GM12878 (cell line): ENCODE measurements around the gene ADARB1. TPM values are rescaled to one million over a fixed set of nuclear protein-coding genes. Genes with fewer than 3 reads are reported as not detected.

ENCODE experiments used
- ATAC-seq: fragments of 200-7000 bp; cut with Tn5 transposase; 3 replicates; pipeline ENCODE4 v1.9.1; 2020; ENCODE audit warnings: mild to moderate bottlenecking, moderate library complexity
- BruUV-seq: library from RNA; stranded (reverse); fragments of 400-500 nt; replicated peaks from 2 replicates; lab custom pipeline; 2021; lab: Mats Ljungman, UMichigan
- CTCF ChIA-PET: fragments of 300-600 bp; sonication (Branson Sonifier 250); formaldehyde crosslinking; extraction: SDS; loops from one replicate; lab custom pipeline; 2021; ENCODE audit warnings: inconsistent platforms; lab: Yijun Ruan, JAX
- POLR2A ChIA-PET: fragments of 350-600 bp; formaldehyde crosslinking; extraction: SDS; loops from one replicate; lab custom pipeline; 2021; ENCODE audit warnings: inconsistent platforms; lab: Charles Lee
- RAD21 ChIA-PET: fragments of 300-600 bp; sonication (Branson Sonifier 250); formaldehyde crosslinking; loops from one replicate; lab custom pipeline; 2023; ENCODE audit warnings: antibody characterized with exemption; ENCODE audit not compliant: unreplicated experiment; lab: Charles Lee
- SMC1A ChIA-PET: fragments of 300-600 bp; sonication (Branson Sonifier 250); formaldehyde crosslinking; loops from one replicate; lab custom pipeline; 2023; ENCODE audit not compliant: unreplicated experiment, uncharacterized antibody; lab: Charles Lee
- DNase-seq: peaks from one replicate; pipeline ENCODE4 v3.0.0-alpha.2; 2011; ENCODE audit warnings: low read depth, low spot score
- FAIRE-seq: peaks from 3 replicates; lab custom pipeline; 2011; peaks lifted over from hg19 to GRCh38; lab: Jason Lieb, UNC
- H2AFZ ChIP-seq: 2 replicates; pipeline ENCODE4 v1.6.0; 2011; ENCODE audit warnings: low read depth, low read length, control low read depth; ENCODE audit not compliant: control insufficient read depth
- H3K27ac ChIP-seq: 2 replicates; pipeline ENCODE4 v1.5.1; 2011; ENCODE audit warnings: control low read depth; ENCODE audit not compliant: control insufficient read depth, insufficient read depth
- H3K27me3 ChIP-seq, 2 experiments: replicated peaks in 1 of 2; 2 replicates each; pipeline versions ENCODE4 v1.6.0 to v1.6.1; 2011; ENCODE audit warnings: low read length in 1 of 2; ENCODE audit not compliant: control insufficient read depth in 2 of 2, insufficient read depth in 2 of 2
- H3K36me3 ChIP-seq, 2 experiments: 2 replicates each; pipeline ENCODE4 v1.5.1; 2011; ENCODE audit warnings: low read length in 1 of 2; ENCODE audit not compliant: control insufficient read depth in 2 of 2, insufficient read depth in 2 of 2
- H3K4me1 ChIP-seq: 2 replicates; pipeline ENCODE4 v1.6.1; 2011; ENCODE audit warnings: mild to moderate bottlenecking, low read length, moderate library complexity, mixed read lengths; ENCODE audit not compliant: control insufficient read depth, insufficient read depth
- H3K4me2 ChIP-seq: 2 replicates; pipeline ENCODE4 v1.6.0; 2011; ENCODE audit warnings: control low read depth; ENCODE audit not compliant: control insufficient read depth, insufficient read depth
- H3K4me3 ChIP-seq: fragments of 200-600 bp; sonication (generic); 2 replicates; pipeline ENCODE4 v1.5.1; 2016
- H3K79me2 ChIP-seq: 2 replicates; pipeline ENCODE4 v1.6.0; 2011; ENCODE audit warnings: low read length; ENCODE audit not compliant: control insufficient read depth, insufficient read depth
- H3K9ac ChIP-seq: 2 replicates; pipeline ENCODE4 v1.8.0; 2011; ENCODE audit warnings: low read length, control low read depth, mixed read lengths; ENCODE audit not compliant: control insufficient read depth, insufficient read depth
- H3K9me3 ChIP-seq: replicated peaks from 3 replicates; pipeline ENCODE4 v1.5.1; 2011; ENCODE audit warnings: mild to moderate bottlenecking, low read length; ENCODE audit not compliant: control insufficient read depth, insufficient read depth
- H4K20me1 ChIP-seq: 2 replicates; pipeline ENCODE4 v1.6.0; 2011; ENCODE audit not compliant: control insufficient read depth, insufficient read depth
- CBX3 ChIP-seq: fragments of 200-600 bp; sonication (generic); IDR thresholded peaks from 2 replicates; pipeline ENCODE4 v1.6.1; 2016; ENCODE audit warnings: low read depth, borderline replicate concordance
- IRF4 ChIP-seq: IDR thresholded peaks from 2 replicates; pipeline ENCODE4 v1.6.1; 2011; ENCODE audit warnings: low read depth, low read length
- LARP7 ChIP-seq: fragments of 450-650 bp; IDR thresholded peaks from 2 replicates; pipeline ENCODE4 v1.6.1; 2017; ENCODE audit warnings: mild to moderate bottlenecking
- MTA2 ChIP-seq: fragments of 450-650 bp; IDR thresholded peaks from 2 replicates; pipeline ENCODE4 v1.6.1; 2016; ENCODE audit warnings: low read depth, mild to moderate bottlenecking, moderate library complexity
- NR2C2 ChIP-seq: IDR thresholded peaks from 2 replicates; pipeline ENCODE4 v1.6.1; 2011; ENCODE audit warnings: borderline replicate concordance, low read depth; ENCODE audit not compliant: control insufficient read depth, insufficient read length
- PRDM15 ChIP-seq: fragments of 450-650 bp; formaldehyde crosslinking; IDR thresholded peaks from 2 replicates; pipeline ENCODE4 v1.4.0; 2020; ENCODE audit warnings: mild to moderate bottlenecking, moderate library complexity
- TCF12 ChIP-seq: IDR thresholded peaks from 2 replicates; pipeline ENCODE4 v1.6.1; 2011; ENCODE audit warnings: low read depth, mild to moderate bottlenecking, low read length
- WGBS: methylation state at CpG from one replicate; pipeline ENCODE4 v1.1.6; 2016; ENCODE audit warnings: low lambda C conversion rate; ENCODE audit not compliant: insufficient replicate concordance, insufficient coverage; ENCODE audit errors: missing lambda C conversion rate; 5-methylcytosine and 5-hydroxymethylcytosine counted together
- in situ Hi-C: fragments of 300-500 bp; cut with MboI; formaldehyde crosslinking; loops from 9 replicates; pipeline ENCODE4 v1.14.3; 2018; ENCODE audit warnings: mixed read lengths
- intact Hi-C: fragments of 100-400 bp; cut with micrococcal nuclease; formaldehyde crosslinking; loops from one replicate; pipeline ENCODE4 v1.14.2; 2022; ENCODE audit not compliant: unreplicated experiment
- polyA plus RNA-seq, 11 experiments: library from polyadenylated mRNA; depleted of rRNA in 4 of 11; unstranded in 6 of 11; stranded (reverse) in 5 of 11; fragments of >200 nt; fragmentation: Nextera tagmentation in 4 of 11; fragmentation: Illumina TruSeq in 1 of 11; extraction: Ambion mirVana in 4 of 11; extraction: Trizol in 1 of 11; gene quantifications; 1 replicate in 1 of 11; 2 replicates in 10 of 11; pipeline versions ENCODE4 v1.2.1 to v1.2.3, GENCODE V29; 2011 to 2016; ENCODE audit warnings: inconsistent platforms in 2 of 11, missing spikeins in 2 of 11, low read depth in 1 of 11
- total RNA-seq, 4 experiments: library from RNA; depleted of rRNA in 3 of 4; stranded (reverse); fragments of >200 nt in 3 of 4; fragmentation: Illumina TruSeq in 1 of 4; extraction: Trizol in 1 of 4; gene quantifications; 2 replicates each; pipeline versions ENCODE4 v1.2.1 to v1.2.3, GENCODE V29; 2013 to 2021

Gene ADARB1
- total and polyA plus RNA-seq, 10 of the 15 experiments (the other 5 are each of a cell fraction or from before 2014, with no cell fraction given) = 5.7 to 61.7 (median 25.3) TPM

GRCh38 chr21:45045481-45045880 is 28.9 kb upstream of the ADARB1 start:
- peaks cover 2% of the 10 kb centered on the region; the same call in 2 of the 3 replicates for H3K9me3 ChIP-seq
- WGBS = 22% methylated on average over 5 of the region's 5 CpGs
- H3K79me2 ChIP-seq = no peaks in the 10 kb centered on the region
- no peak overlapping the region for H2AFZ ChIP-seq
- RAD21 ChIA-PET = no interaction called here
- ATAC-seq = no peak
- H4K20me1 ChIP-seq = no peaks in the 10 kb centered on the region
- H3K9ac ChIP-seq = no peak overlapping the region
- H3K4me2 ChIP-seq = no peak overlapping the region
- TF ChIP-seq PRDM15 (CRISPR knock-in tag) (no peak), TCF12 (no peak), IRF4 (no peak), MTA2 (no peak), NR2C2 (no peak), CBX3 (no peak), LARP7 (no peak)
- TF ChIP-seq, all 136 proteins: peak for 0
- H3K27me3 ChIP-seq = peaks cover 0 to 2% of the 10 kb centered on the region in 2 experiments; a peak in 3 of 4 replicates
- FAIRE-seq (no peak), DNase-seq (no peak)
- H3K4me1 ChIP-seq = no peaks in the 10 kb centered on the region
- H3K27ac ChIP-seq = no peak overlapping the region
- SMC1A ChIA-PET = no interaction called here
- CTCF ChIA-PET = interaction anchor here (0.8 to 1.2 kb wide), 3 partner anchors 83 to 93 kb away, joined by 3 to 4 read pairs (median 3); no protein-coding TSS in a partner anchor
- POLR2A ChIA-PET = no interaction called here
- intact Hi-C loops (no loop called here), in situ Hi-C loops (no loop called here)
- BruUV-seq = no TSS peak
- no peak overlapping the region for H3K4me3 ChIP-seq
- no peaks in the 10 kb centered on the region for H3K36me3 ChIP-seq
